ENCODE results near the gene C10orf105.

DNA sequence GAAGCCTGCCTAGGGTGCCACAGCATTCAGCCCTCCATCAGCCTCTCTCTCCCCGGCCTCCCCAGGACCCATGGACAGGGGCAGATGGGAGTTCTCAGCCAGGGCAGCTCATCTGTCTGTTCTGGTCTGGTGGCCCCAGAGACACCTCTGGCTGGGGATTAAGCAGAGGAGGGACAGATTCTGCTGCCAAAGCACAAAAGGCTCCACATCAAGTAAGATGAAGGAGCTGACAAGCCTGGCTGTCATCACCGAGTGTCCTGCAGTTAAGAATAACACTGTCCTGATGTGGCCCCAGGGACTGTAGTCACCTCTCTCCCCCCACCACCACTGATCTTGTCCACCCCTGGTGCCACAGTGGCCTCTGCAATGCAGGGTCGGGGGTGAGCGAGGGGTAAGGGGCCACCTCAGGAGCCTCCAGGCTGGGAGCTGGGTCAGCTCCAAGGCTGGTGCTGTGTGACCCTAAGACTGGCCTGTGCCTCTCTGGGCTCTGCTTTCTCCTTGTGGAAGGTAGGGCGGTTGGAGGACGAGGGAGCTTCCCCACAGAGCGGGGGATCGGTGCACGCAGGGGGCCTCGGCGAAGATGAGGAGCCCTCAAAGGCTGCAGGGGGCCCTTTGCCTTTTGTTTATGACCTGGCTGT is 18.7 kb downstream of the C10orf105 start:
- TF ChIP-seq, protein P1, sequence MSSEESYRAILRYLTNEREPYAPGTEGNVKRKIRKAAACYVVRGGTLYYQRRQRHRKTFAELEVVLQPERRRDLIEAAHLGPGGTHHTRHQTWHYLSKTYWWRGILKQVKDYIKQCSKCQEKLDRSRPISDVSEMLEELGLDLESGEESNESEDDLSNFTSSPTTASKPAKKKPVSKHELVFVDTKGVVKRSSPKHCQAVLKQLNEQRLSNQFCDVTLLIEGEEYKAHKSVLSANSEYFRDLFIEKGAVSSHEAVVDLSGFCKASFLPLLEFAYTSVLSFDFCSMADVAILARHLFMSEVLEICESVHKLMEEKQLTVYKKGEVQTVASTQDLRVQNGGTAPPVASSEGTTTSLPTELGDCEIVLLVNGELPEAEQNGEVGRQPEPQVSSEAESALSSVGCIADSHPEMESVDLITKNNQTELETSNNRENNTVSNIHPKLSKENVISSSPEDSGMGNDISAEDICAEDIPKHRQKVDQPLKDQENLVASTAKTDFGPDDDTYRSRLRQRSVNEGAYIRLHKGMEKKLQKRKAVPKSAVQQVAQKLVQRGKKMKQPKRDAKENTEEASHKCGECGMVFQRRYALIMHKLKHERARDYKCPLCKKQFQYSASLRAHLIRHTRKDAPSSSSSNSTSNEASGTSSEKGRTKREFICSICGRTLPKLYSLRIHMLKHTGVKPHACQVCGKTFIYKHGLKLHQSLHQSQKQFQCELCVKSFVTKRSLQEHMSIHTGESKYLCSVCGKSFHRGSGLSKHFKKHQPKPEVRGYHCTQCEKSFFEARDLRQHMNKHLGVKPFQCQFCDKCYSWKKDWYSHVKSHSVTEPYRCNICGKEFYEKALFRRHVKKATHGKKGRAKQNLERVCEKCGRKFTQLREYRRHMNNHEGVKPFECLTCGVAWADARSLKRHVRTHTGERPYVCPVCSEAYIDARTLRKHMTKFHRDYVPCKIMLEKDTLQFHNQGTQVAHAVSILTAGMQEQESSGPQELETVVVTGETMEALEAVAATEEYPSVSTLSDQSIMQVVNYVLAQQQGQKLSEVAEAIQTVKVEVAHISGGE (tag by site-specific recombination; conservative IDR thresholded peaks at IDR 0.05; ENCODE audit: low read depth), result no peak
- TF ChIP-seq, protein P2, sequence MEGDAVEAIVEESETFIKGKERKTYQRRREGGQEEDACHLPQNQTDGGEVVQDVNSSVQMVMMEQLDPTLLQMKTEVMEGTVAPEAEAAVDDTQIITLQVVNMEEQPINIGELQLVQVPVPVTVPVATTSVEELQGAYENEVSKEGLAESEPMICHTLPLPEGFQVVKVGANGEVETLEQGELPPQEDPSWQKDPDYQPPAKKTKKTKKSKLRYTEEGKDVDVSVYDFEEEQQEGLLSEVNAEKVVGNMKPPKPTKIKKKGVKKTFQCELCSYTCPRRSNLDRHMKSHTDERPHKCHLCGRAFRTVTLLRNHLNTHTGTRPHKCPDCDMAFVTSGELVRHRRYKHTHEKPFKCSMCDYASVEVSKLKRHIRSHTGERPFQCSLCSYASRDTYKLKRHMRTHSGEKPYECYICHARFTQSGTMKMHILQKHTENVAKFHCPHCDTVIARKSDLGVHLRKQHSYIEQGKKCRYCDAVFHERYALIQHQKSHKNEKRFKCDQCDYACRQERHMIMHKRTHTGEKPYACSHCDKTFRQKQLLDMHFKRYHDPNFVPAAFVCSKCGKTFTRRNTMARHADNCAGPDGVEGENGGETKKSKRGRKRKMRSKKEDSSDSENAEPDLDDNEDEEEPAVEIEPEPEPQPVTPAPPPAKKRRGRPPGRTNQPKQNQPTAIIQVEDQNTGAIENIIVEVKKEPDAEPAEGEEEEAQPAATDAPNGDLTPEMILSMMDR (tag by site-specific recombination; IDR thresholded peaks at IDR 0.05), result no peak
